GM10847 (cell line): ENCODE measurements around the gene ALKBH3.

Experiments used
- POLR2A ChIP-seq: IDR thresholded peaks from 2 replicates; pipeline ENCODE4 v1.6.1; 2011; ENCODE audit not compliant: insufficient read length; ENCODE audit errors: extremely low read depth

Gene ALKBH3

DNA sequence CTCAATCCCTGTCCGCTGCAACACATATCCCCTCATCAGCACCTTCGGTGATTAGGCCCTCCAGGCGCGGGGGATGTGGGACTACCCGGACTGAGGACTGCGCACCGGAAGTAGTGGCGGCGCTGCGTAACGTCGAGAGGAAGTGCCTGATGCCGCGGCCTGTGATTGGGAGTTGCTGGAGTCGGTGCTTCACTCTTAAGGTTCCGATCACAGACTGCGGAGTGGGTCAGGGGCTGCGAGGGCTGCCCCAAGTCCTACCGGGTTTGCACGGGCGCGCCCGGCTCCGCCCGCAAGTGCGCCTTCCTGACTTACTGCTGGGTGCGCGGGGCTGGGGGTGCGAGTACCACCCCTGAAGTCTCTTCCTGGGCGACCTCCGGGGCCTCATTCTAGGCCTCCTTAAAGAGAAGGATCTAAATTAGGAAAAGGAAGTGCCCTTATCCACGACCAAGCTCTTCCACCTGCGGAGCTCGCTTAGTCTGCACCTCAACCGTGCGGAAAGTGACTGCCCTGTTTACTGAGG, at the start of gene ALKBH3:
Gene ALKBH3 (plus strand): TSS at position 192 of the 520 bp plus-strand sequence. CDS start 1,822 bp downstream, outside the sequence.
- TF ChIP-seq POLR2A, result peak; percentile 32

DNA sequence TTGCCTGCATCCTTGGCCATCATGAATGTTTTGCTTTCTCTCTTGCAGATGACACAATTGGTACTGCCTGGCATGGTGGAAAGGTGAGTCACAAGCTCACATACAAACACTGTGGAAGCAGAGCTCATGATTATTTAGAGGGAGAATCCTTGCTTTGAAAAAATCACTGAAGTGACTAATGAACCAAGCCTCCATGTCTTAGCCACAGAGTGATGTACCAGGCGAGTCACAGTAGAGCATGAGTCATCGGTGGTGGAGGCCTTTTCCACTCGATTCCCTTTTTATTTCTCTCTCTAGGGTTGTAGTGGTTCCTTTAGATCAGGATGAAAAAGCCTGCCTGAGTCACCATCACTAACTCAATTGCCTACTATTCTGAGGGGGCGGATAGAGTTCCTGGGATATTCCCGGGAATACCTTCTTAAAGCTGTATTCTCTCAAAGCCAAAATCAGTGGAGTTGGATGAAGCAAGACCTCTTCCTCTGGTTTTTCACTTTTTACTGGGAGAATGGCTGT, 49.6 kb upstream of the ALKBH3 start:
- TF ChIP-seq POLR2A, result no peak

- TF ChIP-seq POLR2A, result no peak
These were observed 48.1 kb upstream of the ALKBH3 start for GRCh38 chr11:43832536-43832935.

- TF ChIP-seq POLR2A, result no peak
These were observed 47.0 kb upstream of the ALKBH3 start for GRCh38 chr11:43833657-43834073.

DNA sequence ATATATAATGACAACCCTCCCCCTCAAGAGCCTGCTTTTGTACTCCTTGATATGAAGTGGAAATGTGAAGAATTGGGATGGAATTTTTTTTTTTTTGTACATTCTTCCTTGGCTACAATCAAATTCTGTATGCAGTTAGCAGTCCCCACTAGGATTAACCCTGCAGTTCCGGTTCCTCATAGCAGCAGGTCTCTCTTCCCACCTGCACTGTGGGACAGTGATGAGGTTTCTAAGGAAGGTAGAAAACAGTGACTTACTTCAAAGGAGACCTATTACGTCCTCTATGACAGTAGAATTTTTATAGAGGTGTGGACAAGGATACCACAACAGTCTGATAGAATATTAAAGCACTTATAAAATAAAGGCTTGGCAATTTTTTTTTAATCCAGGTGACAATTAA, 46.3 kb upstream of the ALKBH3 start:
- no peak for TF ChIP-seq POLR2A

- no peak for TF ChIP-seq POLR2A
These were observed 45.5 kb upstream of the ALKBH3 start for GRCh38 chr11:43835104-43835503.

- no peak for TF ChIP-seq POLR2A
These were observed 42.8 kb upstream of the ALKBH3 start for GRCh38 chr11:43837879-43838278.

DNA sequence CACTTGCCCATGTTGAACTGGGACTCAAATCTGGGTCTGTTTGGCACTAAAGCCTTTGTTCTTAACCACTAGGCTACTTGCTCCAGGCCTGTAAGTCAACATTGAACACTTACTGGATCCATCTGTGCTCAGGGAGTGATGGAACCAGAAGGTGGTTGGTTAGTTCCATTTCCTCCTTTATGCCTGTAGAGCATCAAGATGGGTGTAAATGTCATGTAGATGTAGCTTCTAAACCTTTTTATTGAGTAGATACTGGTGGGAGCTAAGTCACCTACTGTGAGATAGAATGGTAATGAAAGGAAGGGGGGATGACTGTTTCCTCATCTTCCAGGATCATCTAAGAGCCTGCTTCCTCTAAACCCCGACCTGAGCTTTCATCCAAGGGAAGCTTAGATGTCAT, 38.6 kb upstream of the ALKBH3 start:
- no peak for TF ChIP-seq POLR2A

- TF ChIP-seq POLR2A, result no peak
These were observed 34.8 kb upstream of the ALKBH3 start for GRCh38 chr11:43845816-43846215.

GRCh38 chr11:43852057-43852636, 28.5 kb upstream of the ALKBH3 start:
- TF ChIP-seq POLR2A, result no peak

- TF ChIP-seq POLR2A, result no peak
These were observed 26.9 kb upstream of the ALKBH3 start for GRCh38 chr11:43853781-43854180.

DNA sequence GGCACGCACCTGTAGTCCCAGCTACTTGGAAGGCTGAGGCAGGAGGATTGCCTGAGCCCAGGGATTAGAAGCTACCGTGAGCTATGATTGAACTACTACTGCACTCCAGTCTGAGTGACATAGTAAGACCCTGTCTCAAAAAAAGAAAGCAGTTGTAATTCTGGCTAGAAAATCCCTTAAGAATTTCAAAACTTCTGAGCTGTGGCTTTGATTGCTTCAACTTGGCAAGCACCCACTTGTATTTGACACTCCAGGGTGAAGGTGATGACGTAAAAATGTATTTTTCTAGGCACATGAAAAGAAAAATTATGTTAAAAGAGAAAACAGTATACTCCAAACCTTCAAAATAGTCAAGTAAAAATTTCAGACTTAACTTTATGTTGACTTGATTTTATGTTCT, 23.6 kb upstream of the ALKBH3 start:
- no peak for TF ChIP-seq POLR2A

- no peak for TF ChIP-seq POLR2A
These were observed 19.5 kb upstream of the ALKBH3 start for GRCh38 chr11:43861141-43861540.

DNA sequence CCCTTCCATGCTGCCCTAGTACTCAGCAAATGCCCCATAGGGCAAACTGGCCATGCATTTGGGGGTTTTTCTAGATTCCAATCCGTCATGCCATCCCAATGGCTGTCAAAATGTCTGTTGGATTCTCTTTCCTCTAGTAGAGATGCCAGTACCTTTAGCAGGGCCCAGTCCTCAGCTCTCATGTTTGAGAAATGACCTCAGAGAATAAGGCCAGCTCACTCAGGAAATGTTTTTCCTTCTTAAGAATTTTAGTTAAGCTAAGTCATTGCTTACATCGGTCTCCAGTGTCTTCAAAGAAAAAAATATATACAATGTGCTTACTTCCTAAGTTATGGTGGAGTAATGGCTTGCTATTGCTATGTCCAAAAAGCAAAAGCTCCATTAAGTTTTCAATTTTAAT, 14.1 kb upstream of the ALKBH3 start:
- TF ChIP-seq POLR2A, result no peak

DNA sequence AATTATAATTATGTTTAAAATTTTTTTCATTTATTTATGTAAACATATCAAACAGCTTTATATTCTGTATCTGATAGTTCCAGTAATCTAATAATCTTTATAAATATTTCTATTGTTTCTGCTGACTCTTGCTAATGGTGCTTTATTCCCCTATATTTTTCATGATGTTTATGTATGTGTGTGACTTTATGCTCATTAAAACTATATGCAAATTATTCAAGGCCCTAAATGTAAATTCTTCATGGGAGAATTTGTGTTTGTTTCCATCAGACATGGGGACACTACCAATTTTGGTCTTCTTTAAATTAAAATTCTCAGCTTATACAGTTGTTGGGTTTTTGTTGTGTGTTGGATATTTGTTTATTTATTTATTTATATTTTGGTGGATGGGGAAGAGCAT, 13.7 kb upstream of the ALKBH3 start:
- TF ChIP-seq POLR2A, result no peak

DNA sequence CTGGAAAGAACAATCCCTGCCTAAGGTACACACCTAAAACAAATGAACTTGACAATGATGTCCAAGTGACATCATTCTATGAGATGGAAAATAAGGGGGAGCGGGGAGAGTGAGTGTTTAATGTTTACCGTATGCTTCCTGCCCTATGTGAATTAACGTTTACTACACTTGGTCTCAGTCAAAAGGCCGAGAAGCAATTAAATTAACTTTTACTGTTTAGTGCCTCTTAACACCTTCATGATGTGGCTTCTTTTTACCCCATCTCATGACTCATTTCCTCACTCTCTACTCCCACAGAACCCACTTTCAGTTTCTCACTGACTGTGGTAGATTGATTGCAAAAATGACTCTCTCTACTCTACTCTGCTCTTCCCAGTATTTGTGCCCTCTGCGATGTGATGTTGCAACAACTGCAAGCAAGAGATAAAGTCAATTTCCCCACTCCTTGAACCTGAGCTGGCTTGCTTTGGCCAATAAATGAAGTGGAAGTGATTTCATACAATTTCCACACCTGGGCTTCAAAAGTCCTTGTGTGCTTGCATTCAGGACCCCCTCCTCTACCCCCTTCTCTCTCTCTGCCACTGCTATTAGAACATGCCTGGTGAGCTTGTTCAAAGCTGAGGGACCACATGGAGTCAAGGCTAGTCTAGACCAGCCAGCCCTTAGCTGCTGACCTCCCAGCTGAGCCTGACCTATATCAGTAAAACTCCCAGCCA, 11.6 kb upstream of the ALKBH3 start:
- no peak for TF ChIP-seq POLR2A
